GM12801 (cell line): ENCODE measurements around the gene NHERF1.

ENCODE experiments used
- TF ChIP-seq, protein P1 (sequence below): IDR thresholded peaks from one replicate; pipeline ENCODE4 v1.5.1; 2011; ENCODE audit warnings: control low read depth; ENCODE audit not compliant: insufficient read length; ENCODE audit errors: extremely low read depth

Gene NHERF1

DNA sequence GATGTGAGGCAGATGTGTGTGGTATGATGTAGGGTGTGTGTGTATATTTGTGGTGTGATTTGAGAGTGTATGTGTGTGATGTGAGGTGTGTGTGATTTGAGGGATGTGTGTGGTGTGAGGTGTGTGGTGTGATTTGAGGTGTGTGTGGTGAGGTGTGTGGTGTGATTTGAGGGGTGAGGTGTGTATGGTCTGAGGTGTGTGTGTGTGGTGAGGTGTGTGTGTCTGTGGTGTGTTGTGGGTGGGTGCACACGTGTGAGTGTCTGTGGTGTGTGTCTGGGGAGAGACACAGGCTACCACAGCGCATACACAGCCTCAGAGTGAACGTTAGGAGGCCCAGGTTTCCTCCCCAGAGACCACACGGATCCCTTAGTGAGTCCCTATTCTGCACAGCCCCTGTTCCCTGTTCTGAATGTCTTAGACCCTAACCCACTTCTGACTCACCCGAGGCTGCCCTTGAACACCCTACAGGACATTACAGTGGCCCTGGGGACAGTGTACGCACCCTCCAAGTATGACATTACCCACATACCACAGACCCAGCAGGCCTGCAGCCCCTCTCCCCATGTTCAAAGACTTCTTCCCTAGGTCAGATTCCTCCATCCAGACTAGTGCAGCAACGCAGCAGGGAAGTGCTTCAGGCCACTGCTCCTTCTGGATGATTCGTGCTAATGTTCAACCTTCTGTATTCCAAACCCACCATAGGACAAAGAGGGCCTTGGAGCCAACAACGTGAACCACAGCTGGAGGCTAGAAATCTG, 14.9 kb upstream of the NHERF1 start:
- TF ChIP-seq, protein P1, sequence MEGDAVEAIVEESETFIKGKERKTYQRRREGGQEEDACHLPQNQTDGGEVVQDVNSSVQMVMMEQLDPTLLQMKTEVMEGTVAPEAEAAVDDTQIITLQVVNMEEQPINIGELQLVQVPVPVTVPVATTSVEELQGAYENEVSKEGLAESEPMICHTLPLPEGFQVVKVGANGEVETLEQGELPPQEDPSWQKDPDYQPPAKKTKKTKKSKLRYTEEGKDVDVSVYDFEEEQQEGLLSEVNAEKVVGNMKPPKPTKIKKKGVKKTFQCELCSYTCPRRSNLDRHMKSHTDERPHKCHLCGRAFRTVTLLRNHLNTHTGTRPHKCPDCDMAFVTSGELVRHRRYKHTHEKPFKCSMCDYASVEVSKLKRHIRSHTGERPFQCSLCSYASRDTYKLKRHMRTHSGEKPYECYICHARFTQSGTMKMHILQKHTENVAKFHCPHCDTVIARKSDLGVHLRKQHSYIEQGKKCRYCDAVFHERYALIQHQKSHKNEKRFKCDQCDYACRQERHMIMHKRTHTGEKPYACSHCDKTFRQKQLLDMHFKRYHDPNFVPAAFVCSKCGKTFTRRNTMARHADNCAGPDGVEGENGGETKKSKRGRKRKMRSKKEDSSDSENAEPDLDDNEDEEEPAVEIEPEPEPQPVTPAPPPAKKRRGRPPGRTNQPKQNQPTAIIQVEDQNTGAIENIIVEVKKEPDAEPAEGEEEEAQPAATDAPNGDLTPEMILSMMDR = no peak

DNA sequence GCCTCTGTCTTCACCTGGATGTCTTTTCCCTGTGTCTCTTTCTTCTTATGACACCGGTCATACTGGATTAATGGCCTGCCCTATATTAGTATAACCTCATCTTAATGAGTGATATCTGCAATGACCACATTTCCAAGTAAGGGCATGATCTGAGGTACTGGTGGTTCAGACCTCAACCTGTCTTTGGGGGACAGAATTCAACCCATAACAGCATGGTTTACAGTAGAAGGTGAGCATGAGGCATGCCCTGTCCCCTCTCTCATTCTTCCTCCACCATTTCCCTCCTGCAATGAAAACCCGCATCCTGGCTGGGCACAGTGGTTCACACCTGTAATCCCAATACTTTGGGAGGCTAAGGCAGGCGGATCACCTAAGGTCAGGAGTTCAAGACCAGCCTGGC, 14.2 kb upstream of the NHERF1 start:
- TF ChIP-seq, protein P1 = no peak

DNA sequence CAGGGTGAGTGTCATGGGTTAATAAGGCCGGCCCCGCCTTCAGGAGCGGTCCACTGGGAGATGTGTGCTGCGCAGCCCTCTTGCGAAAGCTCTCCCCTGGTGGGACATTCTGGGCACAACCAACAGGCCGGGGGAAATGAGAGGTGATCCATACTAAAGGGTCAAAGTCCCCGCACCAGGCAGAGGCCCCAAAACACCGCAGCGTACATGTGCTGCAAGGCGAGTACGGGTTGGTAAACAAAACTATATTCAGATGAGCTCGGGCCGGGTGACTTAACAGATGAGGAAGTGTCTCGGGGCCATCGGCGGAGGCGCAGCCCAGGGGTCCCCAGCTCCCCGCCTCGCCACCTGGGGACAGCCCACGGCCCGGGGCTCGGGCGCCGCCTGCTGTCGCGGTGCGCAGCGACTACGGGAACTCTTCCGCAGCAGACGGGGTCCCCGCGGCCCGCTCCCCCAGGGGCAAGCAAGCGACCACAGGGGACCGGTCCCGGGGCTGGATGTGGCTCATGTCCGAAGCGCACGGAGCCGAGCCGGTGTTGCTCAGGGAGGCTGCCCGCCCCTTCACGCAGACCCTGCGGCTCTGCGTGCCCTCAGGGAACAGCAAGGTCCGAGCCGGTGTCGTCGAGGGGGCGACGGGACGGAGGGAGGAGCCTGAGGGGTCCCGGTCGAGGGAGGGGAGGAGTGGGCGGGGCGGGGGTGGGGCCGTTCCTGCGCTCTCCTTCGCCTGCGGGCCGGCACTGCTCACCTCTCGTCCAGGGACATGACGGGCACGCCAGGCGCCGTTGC, 11.7 kb upstream of the NHERF1 start, which contains the start of gene RAB37:
Gene RAB37 (plus strand): TSS at position 744 of the 786 bp plus-strand sequence. CDS start 17 bp downstream, at position 761.
- TF ChIP-seq, protein P1 = no peak

DNA sequence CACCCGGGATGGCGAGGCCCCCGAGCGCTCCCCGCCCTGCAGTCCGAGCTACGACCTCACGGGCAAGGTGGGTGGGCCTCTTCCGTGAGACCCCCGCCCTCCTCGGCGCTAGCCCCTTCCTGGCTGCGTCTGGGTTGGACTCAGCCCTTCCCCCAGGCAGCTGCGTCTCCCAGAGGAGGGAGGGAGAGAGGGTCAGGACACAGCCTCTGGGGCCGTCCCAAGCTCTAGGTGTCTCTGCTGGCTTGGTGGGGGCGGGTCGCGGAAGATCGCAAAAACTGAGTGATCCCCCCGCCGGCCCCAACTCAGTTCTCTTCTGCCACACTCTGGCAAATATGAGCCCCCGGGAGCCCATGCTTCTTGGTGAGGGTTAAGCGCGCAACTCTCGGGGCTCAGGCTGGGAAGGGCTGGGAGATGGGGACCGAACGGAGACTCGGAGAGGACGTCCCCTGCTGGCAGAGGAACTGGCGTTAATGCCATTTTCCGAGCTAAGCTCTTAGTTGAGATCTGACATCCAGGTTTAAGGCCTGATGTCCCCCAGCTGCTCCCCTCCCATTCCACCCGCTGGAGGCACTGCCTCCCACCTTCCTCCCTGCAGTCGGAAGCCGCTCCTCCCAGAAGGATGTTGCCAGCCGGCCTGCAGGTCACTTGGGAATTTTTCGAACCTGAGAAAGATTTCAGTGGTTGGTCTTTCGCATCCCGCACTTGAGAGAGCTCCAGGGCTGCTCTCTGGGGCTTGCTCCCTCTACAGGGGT, 11.0 kb upstream of the NHERF1 start:
- TF ChIP-seq, protein P1 = no peak

DNA sequence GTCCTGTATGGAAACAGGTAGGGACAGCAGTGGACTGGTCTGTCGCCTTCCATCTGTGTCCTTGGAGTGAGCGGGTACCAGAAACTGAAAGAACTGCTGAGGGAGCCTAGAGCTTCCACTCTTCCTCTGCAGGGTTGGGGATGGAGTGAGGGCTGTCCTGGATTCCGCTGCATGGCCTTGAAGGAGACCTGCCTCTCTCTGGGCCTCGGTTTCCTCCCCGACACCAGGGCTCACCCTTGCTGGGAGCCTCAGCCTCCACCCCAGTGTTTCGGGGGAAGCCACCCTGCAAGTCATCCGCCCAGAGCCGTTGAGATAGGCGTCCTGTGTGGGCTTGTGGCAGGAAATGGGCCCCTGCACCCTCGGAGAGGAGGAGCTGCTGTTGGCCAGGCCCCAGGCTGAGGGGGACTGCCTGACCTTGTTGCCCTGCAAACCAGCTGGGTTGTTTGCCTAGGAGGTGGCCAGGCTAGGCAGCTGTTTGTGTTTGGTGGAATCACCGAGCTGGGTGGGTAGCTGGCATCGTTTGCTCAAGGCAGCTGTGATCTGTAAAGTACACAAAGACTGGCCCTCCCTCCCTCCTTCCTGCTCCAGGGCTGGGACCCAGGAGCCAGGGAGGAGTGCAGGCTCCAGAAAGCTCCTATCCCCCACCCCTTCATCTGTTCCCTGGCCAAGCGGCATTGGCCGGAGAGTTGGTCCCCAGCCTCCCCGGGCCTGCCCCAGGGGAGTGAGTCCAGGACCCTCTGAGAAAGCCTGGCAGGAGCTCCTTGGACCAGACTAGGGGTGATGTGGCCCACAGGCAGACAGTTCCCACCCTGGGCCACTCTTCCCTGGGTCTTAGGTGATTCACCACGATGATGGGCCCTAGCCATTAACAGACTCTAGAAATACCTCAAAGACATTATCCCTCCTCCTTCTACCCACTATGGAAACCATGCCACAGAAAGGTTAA, 10.1 kb upstream of the NHERF1 start:
- TF ChIP-seq, protein P1 = no peak

DNA sequence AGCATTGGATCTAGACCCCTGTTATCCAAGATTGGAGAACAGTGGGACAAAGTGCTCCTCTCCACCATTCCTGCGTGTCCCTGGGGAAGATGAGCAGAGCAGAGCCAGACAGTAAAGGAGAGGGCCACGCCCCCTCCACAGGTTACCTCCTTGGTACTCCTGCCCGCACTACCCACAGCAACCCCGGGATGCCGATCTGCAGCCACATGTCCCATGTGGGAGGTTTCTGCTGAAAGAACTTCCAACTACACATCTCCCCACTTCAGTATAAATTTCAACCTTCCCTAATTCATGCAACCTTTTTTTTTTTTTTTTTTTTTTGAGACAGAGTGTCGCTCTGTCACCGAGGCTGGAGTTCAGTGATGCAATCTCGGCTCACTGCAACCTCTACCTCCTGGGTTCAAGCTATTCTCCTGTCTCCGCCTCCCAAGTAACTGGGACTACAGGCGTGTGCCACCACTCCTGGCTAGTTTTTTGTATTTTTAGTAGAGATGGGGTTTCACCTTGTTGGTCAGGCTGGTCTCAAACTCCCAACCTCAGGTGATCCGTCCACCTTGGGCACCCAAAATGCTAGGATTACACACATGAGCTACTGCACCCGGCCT, 9.1 kb upstream of the NHERF1 start:
- TF ChIP-seq, protein P1 = no peak
